ENCODE measurements around the gene HMCN2.
"Not testable (repeated sequence)": the region's sequence is repeated elsewhere in the genome, so short reads cannot be mapped to it uniquely, and the experiment has no call there.

The HMCN2 gene

DNA sequence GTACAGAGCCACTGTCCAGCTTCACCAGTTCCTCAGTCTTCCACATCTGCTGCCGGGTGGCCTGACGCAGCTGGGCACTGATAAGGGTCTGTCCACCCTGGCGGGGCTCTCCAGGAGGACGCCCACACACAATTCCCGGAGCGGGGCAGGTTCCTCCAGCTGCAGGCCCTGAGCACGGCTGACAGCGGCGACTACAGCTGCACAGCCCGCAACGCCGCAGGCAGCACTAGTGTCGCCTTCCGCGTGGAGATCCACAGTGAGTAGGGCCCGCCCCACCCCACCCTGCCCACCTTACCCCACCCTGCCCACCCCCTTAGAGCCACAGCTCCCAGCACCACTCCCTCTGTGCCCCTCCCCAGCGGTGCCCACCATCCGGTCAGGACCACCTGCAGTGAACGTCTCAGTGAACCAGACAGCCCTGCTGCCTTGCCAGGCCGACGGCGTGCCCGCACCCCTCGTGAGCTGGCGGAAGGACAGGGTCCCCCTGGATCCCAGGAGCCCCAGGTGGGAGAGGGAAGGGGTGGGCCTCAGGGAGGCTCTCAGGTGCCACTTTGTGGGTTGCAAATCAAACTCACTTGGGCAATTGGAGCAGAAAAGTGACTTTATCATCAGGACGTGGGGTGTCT, 130.4 kb downstream of the HMCN2 start:
- no peak for DNase-seq

DNA sequence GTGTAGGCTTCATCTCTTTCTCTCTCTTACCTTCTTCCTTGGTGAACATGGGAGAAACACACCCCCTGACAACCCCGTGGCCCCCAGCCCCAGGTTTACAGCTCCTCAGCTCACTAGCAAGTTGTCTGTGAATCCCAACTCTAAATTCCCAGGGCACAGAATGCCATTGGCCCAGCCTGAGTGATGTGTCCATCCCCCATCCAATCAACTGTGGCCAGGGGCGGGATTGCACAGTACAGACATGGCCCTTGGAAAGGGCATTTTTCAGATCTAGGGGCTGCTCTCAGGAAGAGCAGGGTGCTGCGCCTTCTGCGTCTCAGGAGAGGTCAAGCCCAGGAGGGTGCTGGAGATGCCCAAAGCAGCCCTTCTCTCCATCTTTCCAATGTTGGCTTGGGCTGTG, 131.0 kb downstream of the HMCN2 start:
- no peak for DNase-seq

DNA sequence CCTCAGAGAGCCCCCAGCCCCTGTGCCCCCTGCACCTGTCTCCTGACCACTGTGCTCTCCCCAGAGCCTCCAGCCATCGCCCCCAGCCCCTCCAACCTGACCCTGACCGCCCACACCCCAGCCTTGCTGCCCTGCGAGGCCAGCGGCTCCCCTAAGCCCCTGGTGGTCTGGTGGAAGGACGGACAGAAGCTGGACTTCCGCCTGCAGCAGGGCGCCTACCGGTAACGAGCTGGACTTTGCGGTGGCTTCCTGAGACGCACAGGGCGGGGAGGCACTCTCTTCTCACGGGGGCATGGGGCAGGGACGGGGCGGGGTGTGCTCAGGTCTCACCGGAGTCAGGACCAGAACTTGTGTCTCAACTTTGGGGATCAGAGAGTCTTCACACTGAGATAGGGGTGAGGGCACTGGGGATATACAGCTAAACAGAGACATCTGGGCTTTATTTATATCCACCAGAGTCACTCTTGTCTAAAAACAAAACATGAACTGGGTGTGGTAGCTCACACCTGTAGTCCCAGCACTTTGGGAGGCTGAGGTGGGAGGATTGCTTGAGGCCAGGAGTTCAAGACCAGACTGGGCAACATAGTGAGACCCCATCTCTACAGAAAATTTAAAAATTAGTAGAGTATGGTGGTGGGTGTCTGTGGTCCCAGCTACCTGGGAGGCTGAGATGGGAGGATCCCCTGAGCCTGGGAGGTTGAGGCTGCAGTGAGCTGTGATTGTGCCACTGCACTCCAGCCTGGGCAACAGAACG, 133.1 kb downstream of the HMCN2 start:
- no peak for DNase-seq

DNA sequence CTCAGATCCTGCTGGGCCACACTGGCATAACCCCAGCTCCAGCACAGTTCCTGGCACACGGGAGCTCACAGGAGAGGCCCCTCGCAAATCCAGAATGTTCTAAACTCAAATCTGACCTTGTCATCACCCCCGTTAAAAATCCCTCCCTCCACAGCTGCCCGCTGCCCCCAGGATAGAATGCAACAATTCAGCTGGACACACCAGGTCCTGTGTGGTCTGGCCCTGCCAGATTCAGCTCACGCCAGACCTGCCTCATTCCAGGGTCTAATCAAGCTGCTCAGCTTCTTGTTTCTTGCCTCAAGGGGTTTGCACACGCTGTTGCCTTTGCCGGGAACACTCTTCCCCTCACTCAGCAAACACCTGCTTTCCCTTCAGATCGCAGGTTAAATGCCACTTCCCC, 134.2 kb downstream of the HMCN2 start:
- DNase-seq: no peak

DNA sequence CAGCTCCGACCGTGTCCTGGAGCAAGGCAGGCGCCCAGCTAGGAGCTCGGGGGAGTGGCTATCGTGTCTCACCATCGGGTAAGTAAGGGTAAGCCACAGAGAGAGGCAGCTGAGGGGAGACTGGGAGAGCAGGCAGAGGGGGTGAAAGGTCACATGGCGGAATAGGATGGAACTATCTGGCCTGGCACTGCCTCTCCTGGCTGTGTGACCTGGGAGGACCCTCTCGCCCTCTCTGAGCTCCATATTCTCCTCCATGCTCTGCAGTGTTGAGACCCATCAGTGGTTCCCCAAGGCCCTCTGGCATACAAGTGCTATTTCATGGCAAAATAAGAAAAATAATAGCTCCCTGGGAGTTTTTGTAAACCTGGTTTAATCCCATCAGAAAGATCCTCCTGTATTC, 135.3 kb downstream of the HMCN2 start:
- no peak for DNase-seq

DNA sequence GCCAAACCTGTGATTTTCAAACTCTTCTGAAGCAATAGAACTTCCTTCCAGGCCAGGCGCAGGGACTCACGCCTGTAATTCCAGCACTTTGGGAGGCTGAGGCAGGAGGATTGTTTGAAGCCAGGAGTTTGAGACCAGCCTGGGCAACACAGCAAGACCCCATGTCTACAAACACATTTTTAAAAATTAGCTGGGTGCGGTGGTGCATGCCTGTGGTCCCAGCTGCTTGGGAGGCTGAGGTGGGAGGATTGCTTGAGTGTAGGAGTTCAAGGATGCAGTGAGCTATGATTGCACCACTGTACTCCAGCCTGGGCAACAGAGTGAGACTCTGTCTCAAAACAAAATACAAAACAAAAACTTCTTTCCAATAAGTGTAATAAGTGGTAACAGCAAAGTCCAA, 136.2 kb downstream of the HMCN2 start:
- DNase-seq: not testable (repeated sequence)

DNA sequence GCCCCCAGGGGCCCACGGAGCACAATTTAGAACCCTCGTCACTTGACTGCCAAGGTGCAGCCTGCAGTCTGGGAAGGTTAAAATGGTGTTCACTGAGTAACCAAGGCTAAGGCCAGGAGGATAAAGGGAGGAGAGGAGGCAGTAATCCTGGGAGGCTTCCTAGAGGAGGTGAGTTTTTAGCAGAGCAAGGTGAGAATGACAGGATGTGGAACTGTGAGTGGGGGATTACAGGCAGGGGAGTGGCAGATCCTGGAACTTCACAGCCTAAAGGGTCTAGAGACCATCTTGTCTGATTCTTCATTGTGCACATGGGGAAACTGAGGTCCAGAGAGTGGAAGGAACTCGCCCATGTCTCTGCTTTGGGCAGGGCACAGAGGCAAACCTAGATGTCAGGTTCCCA, 136.7 kb downstream of the HMCN2 start:
- no peak for DNase-seq

DNA sequence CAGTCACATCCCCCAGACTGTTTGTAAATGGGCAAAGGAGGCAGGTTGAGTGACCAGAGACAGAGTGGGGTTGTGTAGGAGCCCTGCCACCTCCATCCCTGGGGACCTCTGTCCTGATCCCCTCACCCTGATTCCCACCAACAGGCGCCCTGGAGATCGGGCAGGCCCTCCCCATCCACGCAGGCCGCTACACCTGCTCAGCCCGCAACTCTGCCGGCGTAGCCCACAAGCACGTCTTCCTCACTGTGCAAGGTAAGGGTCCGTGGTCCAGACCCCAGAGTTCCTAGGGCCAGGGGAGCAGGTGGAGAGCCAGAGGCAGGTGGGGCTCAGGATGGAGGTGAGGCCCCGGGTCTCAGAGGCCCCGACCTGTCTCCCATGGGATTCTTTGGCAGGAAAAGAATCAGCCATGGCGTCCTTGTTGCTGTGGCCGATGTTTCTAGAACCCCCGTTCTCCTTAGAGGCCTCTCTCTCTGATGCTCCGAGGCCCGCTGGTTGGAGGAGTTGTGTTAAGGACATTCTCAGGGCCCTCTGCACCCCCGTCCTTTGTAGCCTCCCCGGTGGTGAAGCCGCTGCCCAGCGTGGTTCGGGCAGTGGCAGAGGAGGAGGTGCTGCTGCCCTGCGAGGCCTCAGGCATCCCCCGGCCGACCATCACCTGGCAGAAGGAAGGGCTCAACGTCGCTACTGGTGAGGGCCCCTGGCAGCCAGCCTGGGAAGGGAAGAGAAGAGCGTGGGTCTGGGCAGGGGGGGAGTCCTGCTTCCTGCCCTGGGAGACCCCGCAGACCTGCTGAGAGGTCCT, 137.3 kb downstream of the HMCN2 start:
- DNase-seq: no peak

DNA sequence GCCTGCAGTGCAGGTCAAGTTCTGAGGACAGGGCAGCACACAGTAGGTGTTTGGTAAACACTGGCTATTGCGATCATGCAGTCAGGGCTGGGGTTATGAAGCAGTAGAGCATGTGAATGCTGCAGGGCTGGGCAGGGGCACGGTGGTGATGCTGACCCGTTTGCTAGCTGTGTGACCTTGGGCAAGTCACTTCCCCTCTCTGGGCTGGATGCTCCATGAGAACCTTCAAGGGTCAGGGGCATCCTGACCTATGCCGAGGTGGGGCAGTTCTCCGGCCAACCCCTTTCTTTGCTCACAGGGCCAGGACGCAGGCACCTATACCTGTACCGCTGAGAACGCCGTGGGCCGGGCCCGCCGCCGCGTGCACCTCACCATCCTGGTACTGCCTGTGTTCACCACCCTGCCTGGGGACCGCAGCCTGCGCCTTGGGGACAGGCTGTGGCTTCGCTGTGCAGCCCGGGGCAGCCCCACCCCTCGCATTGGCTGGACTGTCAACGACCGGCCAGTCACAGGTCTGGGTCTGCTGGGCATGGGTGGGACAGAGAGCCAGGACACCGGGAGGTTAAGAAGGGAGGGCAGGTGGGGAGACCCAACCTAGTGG, 140.2 kb downstream of the HMCN2 start:
- DNase-seq: no peak

DNA sequence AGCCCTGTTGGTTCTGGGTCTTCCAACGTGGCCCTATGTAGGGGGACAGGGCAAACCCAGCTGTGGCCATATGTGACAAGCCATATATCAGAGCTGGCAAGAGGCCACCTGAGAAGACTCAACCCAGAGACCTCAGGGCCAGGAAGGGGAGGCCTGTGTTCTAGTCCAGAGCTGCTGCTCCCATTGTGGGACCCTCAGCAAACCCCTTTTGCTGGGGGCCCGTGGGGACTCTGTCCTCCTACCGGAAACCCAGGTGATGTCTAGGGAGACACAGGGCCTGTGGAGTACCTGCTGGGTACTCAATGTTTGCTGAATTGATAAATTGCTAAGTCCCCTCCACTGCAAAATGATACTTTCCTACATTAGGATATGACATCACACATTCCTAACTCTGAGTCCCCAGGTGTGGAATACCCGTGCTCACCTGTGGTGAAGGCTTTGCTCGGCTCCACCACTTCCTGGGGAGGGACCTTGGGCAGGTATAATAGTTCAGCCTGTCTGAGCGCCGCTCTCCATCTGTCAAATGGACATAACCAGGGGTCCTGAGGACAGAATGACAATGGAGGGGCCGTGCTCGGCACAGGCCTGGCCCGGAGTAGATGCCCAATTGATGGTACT, 140.8 kb downstream of the HMCN2 start:
- DNase-seq: no peak

DNA sequence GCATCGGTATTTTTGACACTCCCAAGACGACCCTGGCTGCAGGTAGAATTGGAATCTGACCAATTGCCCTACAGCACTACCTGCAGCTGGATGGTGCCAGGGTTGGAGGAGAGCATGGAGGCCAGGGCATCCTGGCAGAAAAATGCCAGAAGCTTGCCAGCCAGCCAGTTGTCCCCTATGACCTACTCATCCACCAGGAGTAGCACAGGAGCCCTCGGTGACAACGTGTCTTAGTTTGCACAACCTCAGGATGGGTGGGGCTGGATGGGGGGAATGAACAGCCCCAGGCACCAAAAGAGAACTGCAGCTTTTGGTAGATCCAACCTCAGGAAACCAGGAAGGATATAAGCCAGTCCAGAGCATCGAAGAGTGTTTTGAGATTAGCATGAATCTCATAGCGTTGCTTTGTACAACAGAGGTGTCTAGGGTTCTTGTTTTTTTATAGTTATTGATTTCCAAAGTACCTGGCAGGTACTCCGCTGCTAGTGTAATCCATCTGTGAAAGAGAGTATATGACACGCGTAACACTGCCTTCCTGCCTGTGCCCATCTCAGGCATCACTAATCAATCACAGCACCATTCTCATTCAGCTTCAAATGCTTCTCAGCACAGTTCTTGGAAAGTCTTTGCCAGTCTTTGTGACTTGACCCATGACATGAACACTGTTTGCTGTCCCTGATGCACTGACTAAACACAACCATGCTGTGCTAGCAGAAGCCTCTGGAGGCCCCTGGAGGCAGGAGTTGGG, 142.5 kb downstream of the HMCN2 start:
- no peak for DNase-seq

DNA sequence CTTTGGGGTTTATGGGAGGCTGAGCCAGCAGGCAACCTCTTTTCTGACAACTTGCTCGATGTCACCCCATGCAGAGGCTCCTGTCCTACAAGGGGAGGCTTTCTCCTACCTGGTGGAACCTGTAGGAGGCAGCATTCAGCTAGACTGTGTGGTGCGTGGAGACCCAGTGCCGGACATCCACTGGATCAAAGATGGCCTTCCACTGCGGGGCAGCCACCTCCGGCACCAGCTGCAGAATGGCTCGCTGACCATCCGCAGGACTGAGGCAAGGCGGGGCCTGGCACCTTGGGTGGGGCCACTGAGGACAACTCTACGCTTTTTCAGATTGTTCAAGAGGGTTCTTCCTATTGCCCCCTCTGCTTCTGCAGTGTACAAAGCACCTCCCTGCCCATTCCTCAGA, 143.1 kb downstream of the HMCN2 start:
- no peak for DNase-seq

DNA sequence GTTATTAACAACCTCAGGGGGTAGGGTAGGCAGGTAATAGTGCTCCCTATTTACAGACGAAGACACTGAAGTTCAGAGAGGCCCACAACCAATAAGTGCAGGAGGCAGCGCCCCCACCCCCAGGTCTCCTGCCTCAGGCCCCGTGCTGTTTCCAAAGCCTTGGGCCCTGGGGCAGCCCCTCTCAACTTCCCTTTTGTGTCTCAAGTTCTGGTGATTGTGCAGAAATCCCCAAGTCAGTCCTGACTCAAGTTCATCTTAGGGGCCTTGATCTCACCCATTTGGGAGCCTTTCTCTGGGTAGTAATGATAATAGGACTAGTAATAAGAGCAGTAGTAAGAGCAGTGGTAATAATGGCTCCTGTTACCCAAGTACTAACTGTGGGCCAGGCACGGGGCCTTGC, 143.7 kb downstream of the HMCN2 start:
- DNase-seq: no peak

DNA sequence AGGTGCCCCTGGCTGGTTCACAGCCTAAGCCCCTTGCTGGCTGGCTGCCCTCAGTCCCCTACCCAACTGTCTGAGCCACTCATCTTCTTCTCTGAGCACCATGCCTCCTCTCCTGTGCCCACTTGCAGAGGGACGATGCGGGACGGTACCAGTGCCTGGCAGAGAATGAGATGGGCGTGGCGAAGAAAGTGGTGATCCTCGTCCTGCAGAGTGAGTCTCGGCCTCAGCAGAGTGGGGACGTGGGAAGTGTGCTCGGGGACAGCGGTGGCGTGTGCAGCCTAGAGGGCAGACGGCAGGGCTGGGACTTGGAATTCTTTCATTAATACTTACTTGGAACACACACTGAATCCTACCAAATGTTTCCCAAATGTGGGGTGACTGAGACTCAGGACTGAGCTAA, 144.9 kb downstream of the HMCN2 start:
- no peak for DNase-seq

DNA sequence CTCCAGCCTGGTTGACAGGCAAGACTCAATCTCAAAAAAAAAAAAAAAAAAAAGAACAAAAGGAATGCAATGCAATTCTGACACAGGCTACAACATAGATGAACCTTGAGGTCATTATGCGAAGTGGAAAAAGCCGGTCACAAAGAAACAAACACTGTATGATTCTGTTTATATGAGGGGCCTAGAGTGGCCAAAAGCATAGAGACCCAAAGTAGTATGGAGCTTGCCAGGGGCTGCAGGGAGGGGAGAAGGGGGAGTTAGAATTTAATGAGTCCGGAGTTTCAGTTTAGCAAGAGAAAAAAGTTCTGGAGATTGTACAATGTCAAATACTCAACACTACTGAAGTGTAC, 146.0 kb downstream of the HMCN2 start:
- DNase-seq: no peak

DNA sequence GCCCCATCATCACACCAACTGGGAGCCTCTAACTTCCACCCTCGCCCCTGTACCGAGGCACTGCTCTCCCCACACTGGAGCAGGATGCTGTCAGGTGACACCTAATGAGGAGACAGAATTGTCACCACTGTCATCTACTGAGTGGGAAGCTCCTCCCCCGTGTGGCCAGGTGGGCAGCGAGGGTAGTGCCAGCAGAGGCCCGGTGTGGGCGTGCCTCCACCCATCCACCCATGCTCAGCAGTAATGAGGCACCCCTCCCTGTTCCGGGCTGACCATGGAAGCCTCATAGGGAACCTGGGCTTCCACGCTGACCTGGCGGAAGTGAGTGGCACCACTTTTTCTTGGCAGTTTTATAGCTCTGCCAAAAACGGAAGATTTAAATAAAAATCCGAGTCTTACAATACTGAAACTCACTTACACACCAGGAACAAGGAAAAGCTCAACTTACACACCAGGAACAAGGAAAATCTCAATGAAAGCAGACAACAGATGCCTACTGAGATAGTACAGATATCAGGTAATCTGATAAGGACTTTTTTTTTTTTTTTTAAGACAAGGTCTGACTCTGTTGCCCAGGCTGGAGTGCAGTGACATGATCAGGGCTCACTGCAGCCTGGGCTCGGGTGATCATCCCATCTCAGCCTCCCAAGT, 148.6 kb downstream of the HMCN2 start:
- DNase-seq: no peak

DNA sequence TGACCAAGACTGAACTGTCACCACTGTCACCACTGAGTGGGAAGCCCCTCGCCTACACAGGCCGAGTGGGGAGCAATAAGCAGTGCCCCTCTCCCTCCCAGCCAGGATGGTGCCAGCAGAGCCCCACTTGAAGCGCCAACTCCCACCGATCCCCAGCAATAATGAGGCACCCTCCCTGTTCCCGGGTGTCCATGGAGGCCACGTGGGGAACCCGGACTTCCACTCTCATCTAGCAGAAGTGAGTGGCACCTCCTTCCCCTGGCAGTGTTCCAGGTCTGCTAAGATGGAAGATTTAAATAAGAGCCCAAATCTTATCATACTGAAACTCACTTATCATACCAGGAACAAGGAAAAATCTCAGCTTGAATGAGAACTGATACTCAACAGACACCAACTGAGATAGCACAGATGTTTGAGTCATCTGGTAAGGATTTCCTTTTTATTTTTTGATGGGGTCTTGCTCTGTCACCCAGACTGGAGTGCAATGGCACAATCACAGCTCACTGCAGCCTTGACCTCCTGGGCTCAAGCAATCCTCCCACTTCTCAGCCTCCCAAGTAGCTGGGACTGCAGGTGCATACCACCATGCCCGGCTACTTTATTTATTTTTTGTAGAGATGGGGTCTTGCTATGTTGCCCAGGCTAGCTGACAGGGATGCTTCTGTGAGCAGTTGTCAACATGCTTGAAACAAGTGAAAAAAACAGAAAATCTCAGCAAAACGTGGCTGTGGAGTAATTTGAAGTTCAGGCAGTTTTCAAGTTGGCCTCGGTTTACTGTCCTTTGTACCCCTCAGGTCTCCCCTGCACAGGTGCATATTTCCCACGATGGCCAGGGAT, 149.6 kb downstream of the HMCN2 start:
- DNase-seq: no peak

DNA sequence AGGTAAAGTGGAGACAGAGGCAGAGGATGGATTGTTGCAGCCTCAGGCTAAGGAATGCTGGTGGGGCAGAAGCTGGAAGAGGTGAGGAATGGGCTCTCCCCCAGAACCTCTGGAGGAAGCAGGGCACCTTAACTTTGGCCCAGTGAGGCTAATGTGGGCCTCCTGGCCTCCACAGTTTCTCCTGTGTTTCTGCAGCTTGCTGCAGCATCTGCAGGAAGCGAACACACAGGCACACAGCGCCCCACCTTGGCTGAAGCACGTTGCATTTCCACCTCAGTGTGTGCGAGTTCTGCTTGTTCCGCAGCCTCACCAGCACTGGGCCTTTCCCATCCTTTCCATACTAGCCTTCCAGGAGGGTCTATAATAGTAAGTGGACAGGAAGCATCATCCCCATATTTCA, 152.0 kb downstream of the HMCN2 start:
- no peak for DNase-seq

DNA sequence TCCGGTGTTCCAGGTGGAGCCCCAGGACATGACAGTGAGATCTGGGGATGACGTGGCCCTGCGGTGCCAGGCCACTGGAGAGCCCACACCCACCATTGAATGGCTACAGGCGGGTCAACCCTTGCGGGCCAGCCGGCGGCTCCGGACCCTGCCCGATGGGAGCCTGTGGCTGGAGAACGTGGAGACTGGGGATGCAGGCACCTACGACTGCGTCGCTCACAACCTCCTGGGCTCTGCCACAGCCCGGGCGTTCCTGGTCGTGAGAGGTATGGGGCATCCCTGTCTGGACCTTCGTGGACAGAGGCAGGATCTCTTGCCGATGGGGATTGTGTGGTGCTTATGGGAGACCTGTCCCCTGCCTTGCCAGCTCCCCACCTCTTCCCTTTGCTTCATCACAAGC, 153.2 kb downstream of the HMCN2 start:
- DNase-seq: no peak

DNA sequence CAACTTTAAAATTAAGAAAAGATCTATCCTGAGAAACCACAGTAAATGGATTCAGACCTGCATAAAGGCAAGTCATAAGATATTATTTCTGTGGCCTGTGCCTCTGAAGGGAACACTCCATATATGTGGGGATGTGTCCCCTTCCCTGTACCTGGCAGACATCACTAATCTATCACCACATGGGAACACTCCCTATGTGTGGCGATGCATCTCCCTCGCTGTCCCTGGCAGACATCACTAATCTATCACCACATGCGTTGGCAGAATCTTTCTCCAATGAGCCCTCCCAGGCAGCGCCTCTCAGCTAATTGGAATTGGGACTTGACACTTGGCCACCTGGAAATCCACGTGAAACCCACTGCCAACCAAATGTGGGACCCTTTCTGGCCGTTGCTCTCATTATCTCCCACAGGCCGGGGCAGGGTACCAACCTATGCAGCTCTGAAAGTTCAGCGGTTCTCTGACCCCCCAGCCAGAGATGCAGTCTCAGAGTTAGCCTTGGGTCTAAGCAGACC, 154.0 kb downstream of the HMCN2 start:
- DNase-seq: no peak
